ENCODE results near the gene PPP1R37. TPM values are rescaled to one million over a fixed set of nuclear protein-coding genes. Genes with fewer than 3 reads are reported as not detected.
A peak's percentile ranks its signal among the peaks of the same experiment; 100 is the strongest.

The PPP1R37 gene
- total RNA-seq, 1 experiment from 2014 or later, result 38.4 TPM

DNA sequence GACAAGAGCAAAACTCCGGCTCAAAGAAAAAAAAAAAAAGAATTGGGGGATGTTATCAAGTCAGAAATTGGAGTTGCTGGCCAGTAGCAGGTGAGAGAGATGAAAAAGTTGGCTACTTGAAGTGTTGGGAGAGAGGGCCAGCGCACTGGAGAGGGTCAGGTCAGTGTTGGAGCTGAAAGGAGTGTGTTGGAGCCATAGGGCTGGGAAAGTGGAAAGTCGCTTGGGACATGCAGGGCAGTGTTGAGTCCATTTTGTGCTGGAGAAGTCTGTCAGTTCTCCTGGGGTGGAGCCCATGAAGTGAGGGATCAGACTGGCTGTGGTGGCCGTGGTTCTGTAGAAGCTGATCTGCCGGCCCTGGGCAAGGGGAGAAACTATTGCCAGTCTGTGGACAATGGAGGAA lies 1.7 kb downstream of the PPP1R37 start:
- Histone ChIP-seq H3K4me3 (no peak overlapping the region), H3K27ac (no peak overlapping the region), H3K9me3 (replicated peaks) (no peaks in the 10 kb centered on the region), H3K4me1 (replicated peaks) (peaks cover 33% of the 10 kb centered on the region), H3K27me3 (replicated peaks) (no peaks in the 10 kb centered on the region), H3K36me3 (peaks cover 37% of the 10 kb centered on the region)
- DNase-seq (ENCODE audit: low read depth in 1 of 2, low spot score in 2 of 2), result no peak

DNA sequence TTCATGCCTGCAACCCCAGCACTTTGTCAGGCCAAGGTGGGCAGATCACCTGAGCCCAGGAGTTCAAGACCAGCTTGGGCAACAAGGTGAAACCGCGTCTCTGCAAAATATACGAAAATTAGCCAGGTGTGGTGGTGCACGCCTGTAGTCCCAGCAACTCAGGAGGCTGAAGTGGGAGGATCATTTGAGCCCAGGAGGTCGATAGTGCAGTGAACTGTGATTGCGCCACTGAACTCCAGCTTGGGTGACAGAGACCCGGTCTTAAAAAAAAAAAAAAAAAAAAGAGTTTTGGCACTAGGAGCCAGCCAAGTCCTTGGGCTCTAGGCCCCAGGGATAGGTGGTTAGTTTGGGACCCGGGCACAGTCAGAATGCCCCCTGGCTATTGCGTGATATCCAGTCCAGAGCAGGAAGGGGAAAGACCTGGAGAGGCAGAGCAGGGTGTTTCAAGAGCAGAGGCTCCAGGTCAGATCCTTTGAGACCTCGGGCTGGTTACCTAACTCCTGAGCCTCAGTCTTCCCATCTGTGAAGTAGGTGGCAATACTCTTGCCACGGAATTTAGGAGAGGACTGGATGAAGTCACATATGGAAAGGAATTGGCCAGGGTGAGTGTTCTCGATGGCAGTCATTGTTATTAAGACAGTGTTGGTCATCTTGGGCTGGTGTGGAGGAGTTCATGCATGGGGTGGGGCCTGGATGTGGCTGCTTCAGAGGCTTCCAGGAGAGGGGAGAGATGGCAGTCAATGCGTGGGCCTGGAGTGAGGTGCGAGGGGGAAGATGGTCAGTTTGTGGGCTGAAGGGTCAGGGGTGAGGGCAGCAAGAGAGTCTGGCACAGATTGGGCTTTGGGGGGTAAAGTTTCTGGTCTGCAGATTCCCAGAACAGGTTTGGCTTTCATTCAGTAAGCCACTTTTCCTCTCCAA lies 2.8 kb downstream of the PPP1R37 start:
- Histone ChIP-seq H3K9me3 (replicated peaks) (no peaks in the 10 kb centered on the region), H3K4me3 (no peak overlapping the region), H3K4me1 (replicated peaks) (peaks cover 33% of the 10 kb centered on the region), H3K27me3 (replicated peaks) (no peaks in the 10 kb centered on the region), H3K27ac (no peak overlapping the region), H3K36me3 (peaks cover 36% of the 10 kb centered on the region)
- no peak for DNase-seq (ENCODE audit: low read depth in 1 of 2, low spot score in 2 of 2)

DNA sequence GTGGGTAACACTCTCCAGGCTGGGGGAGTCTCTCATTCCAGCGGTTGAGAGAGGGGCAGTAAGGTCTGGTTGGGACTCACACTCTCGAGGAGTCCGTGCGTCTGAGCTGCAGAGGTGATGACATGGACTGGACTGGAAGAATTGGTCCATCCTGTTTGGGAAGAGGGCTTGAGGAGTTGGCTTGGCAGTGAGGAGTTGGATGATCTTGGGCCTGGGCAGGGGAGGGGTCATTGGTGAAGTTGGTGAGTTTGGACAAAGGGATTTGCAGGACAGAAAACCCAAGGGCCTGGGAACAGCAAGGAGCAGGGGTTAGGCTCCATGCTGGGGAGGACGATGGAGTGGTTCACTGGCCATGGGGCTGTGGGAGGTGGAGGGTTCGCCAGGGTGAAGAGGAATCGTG lies 3.7 kb downstream of the PPP1R37 start:
- Histone ChIP-seq H3K36me3 (peaks cover 31% of the 10 kb centered on the region), H3K27ac (no peak overlapping the region), H3K4me1 (replicated peaks) (peaks cover 27% of the 10 kb centered on the region), H3K4me3 (no peak overlapping the region), H3K9me3 (replicated peaks) (no peaks in the 10 kb centered on the region), H3K27me3 (replicated peaks) (no peaks in the 10 kb centered on the region)
- DNase-seq (ENCODE audit: low read depth in 1 of 2, low spot score in 2 of 2), result no peak

DNA sequence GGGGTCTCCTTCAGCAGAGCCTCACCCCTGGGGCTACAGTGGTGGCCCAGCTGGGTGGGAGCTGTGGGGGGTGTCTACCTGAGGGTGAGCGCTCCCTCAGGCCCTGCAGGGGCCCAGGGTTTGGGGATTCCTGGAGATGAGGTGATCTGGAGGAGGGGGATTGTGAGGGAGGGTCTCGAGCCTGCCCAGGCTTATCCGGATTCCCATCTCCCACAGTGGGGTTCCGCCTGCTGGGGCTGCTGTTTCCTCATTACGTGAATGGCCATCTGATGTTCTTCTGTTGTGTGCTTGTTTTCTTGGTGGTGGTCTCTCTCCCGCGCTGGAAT lies 4.4 kb downstream of the PPP1R37 start:
- peaks cover 27% of the 10 kb centered on the region for H3K4me1 ChIP-seq (replicated peaks)
- H3K4me3 ChIP-seq, result no peak overlapping the region
- H3K27me3 ChIP-seq (replicated peaks), result no peaks in the 10 kb centered on the region
- no peaks in the 10 kb centered on the region for H3K9me3 ChIP-seq (replicated peaks)
- no peak for DNase-seq (ENCODE audit: low read depth in 1 of 2, low spot score in 2 of 2)
- H3K36me3 ChIP-seq, result peaks cover 31% of the 10 kb centered on the region
- H3K27ac ChIP-seq, result no peak overlapping the region

DNA sequence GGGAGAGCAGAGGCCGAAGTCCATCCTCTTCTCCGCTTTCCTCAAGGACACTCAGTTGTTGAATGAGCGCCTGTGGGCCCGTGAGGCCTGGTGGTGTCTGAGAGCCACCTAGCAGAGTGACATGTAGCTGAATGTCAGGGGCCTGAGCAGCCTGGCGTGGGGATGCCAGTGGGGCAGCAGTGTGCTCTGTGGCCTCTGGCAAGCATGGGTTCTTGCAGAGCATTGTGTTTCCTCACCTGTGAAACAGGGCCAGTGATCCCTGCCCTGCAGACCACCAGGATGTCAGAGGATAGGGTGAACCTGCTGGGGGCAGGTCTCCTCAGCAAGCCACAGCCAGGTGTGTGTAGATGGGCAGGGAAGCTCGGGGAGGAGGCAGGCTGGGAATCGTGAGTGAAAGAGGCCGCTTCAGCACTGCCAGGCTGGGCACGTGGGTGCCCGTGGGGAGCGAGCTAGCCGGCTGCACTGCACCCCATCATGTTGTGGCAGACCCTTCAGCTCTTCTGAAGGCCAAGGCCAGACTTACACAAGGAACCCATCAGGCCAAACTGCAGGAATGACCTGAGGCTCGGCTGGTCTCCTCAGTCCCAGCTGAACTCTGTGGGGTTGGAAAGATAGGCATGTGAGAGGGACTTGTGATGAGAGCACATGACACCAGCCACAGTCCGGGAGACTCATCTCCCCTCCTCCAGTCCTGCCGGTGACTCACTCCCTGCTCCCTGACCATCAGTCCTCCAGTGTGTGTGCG lies 5.0 kb downstream of the PPP1R37 start:
- Histone ChIP-seq H3K4me3 (no peak overlapping the region), H3K36me3 (peaks cover 29% of the 10 kb centered on the region)
- DNase-seq (ENCODE audit: low read depth in 1 of 2, low spot score in 2 of 2), result peak; percentile 65 to 88

DNA sequence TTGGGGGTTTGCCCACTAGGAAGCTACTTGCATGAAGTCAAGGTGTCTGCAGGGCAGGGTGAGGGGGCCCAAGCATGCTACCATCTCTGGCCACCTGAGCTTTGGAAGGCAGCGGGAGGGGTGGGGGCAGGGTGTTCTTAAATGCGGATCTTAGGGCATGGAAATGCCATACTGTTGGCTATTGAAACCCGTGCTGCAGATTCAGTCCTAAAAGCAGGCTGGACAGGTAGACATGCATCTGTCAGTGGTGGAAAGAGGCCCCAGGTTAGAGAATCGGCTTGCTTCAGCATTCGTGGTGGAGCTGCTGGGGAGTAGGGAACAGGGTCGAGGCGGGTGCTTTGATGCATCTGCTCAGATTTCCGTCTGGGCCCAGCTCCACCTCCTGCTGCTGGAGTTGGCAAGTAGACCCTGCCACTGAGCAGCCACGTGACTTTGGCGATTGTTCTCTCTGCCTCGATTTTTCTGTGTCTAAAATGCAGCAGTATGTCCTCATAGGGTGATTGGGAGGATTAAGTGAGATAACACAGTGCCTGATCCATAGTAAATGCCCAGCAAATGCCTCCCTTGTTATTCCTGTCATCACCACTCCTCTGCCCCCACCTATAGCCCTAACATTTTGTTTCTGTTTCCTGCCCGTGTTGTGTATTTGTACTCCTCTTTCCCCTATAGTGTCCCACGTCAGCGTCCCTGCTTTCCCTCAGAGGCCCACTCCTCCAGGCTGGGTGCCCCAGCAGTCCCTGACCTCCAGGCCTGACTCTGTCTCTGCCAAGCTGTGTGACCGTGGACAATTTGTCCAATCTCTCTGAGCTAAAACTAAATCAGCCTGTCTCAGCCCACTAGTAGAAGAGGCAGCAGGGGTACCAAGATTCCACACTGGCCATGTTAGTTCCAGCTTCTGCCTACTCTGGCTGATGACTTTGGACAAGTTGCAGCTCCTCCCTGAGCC lies 5.8 kb downstream of the PPP1R37 start:
- no peak overlapping the region for H3K4me3 ChIP-seq
- no peaks in the 10 kb centered on the region for H3K27me3 ChIP-seq (replicated peaks)
- peaks cover 25% of the 10 kb centered on the region for H3K4me1 ChIP-seq (replicated peaks)
- DNase-seq (ENCODE audit: low read depth in 1 of 2, low spot score in 2 of 2), result no peak
- peaks cover 23% of the 10 kb centered on the region for H3K36me3 ChIP-seq
- no peaks in the 10 kb centered on the region for H3K9me3 ChIP-seq (replicated peaks)
- no peak overlapping the region for H3K27ac ChIP-seq

More for the DNA sequence above, 5.0 kb downstream of the PPP1R37 start:
- Histone ChIP-seq H3K4me1 (replicated peaks) (peaks cover 27% of the 10 kb centered on the region), H3K27me3 (replicated peaks) (no peaks in the 10 kb centered on the region), H3K27ac (no peak overlapping the region), H3K9me3 (replicated peaks) (no peaks in the 10 kb centered on the region)

DNA sequence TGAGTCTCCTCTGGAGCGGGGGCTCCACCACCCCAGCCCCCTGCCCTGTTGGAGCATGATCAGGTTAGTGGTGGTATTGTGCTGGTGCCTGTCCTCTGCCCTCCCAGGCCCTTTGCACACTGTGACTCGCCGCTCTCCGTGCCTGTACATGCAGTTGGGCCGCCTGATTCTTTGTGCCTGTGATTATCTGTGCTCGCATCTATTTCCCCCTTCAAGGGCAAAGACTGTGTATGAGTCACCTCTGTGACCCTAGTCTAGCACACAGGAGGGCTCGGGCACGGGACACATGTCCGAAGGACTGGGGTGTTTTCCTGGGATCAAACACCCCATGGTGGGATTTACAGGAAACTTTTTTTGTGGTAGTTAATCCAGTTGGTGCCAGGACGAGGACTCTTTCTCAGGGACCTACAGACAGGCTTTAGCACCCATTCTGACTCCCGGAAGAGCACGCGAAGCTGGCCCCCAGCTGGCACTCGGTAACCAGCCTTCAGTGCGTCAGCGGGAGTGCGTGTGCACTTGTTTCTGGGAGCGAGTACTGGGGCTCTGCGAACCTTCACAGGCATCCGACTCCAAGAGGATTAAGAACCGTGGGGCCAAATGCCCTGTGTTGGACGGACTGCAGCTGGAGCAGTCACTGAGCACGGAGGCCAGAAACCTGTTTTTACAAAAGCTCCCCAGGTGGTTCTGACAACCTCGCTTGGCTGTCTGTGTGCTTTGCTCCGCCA lies 6.7 kb downstream of the PPP1R37 start:
- DNase-seq (ENCODE audit: low read depth in 1 of 2, low spot score in 2 of 2), result no peak
- H3K9me3 ChIP-seq (replicated peaks), result no peaks in the 10 kb centered on the region

DNA sequence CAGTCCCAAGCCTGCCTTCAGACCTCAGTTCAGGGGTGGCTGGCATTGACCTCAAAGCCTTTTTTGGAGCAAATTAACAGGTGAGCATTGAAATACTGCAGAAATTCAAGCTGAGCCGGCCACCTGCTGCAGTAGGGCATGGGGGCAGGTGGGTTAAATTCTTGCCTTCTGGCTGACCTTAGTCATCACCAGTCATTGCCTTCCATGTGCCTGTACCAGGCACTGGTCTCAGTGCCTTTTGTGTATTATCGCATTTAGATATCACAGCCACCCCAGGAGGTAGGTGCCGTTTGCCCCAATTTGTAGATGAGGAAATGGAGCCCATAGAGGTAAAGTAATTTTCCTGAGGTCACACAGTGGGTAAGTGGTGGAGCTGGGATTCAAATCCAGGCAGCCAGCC lies 7.2 kb downstream of the PPP1R37 start:
- no peak overlapping the region for H3K27ac ChIP-seq
- H3K4me1 ChIP-seq (replicated peaks), result peaks cover 16% of the 10 kb centered on the region

More for the DNA sequence above, 6.7 kb downstream of the PPP1R37 start:
- Histone ChIP-seq H3K27ac (no peak overlapping the region), H3K4me3 (no peak overlapping the region), H3K27me3 (replicated peaks) (no peaks in the 10 kb centered on the region), H3K36me3 (peaks cover 23% of the 10 kb centered on the region), H3K4me1 (replicated peaks) (peaks cover 16% of the 10 kb centered on the region)

DNA sequence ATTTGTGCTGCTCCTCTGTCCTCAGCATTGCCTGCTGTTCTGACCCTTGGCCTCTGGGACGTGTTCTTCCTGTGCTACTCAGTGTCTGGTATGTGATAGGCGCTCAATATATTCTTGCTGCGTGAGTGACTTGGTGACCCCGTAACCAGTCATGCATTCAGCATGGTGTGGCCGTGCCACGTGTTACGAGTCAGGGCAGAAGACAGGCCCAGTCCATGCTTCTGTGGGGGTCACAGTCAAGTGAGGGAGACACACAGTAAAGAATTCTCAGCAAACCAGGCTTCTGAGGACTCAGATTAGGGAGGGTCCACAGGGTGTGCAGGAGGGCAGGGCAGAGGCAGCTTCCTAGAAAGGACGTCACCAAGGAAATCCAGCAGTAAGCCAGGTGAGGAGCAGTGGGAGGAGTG lies 7.9 kb downstream of the PPP1R37 start:
- H3K4me1 ChIP-seq (replicated peaks), result peaks cover 16% of the 10 kb centered on the region
- no peaks in the 10 kb centered on the region for H3K27me3 ChIP-seq (replicated peaks)
- H3K36me3 ChIP-seq, result peaks cover 17% of the 10 kb centered on the region
- H3K9me3 ChIP-seq (replicated peaks), result no peaks in the 10 kb centered on the region
- no peak for DNase-seq (ENCODE audit: low read depth in 1 of 2, low spot score in 2 of 2)
- H3K27ac ChIP-seq, result no peak overlapping the region
- H3K4me3 ChIP-seq, result no peak overlapping the region

More for the DNA sequence above, 7.2 kb downstream of the PPP1R37 start:
- Histone ChIP-seq H3K9me3 (replicated peaks) (no peaks in the 10 kb centered on the region), H3K27me3 (replicated peaks) (no peaks in the 10 kb centered on the region), H3K36me3 (peaks cover 18% of the 10 kb centered on the region), H3K4me3 (no peak overlapping the region)
- no peak for DNase-seq (ENCODE audit: low read depth in 1 of 2, low spot score in 2 of 2)

DNA sequence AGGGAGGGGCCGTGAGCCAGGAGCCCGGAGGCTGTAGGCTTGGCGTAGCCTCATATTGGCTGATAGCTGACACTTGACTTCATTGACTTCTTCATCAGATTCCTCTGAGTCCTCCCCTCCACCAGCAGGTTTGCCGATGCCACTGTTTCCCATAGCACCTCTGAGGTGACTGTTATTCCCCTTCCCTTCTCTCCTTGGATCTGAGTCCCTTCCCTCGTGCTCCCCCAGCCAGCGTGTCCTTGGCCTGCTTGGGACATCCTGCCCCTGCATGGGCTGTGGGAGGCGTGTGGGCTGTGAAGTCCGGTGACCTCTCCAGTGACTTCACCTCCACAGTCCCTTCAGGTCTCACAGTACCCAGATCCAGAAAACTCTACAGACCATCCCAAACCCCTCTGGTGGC lies 8.8 kb downstream of the PPP1R37 start:
- no peak for DNase-seq (ENCODE audit: low read depth in 1 of 2, low spot score in 2 of 2)
- H3K27ac ChIP-seq, result no peak overlapping the region
- H3K36me3 ChIP-seq, result peaks cover 17% of the 10 kb centered on the region
- H3K27me3 ChIP-seq (replicated peaks), result no peaks in the 10 kb centered on the region
- no peak overlapping the region for H3K4me3 ChIP-seq
- H3K9me3 ChIP-seq (replicated peaks), result no peaks in the 10 kb centered on the region
- peaks cover 16% of the 10 kb centered on the region for H3K4me1 ChIP-seq (replicated peaks)

DNA sequence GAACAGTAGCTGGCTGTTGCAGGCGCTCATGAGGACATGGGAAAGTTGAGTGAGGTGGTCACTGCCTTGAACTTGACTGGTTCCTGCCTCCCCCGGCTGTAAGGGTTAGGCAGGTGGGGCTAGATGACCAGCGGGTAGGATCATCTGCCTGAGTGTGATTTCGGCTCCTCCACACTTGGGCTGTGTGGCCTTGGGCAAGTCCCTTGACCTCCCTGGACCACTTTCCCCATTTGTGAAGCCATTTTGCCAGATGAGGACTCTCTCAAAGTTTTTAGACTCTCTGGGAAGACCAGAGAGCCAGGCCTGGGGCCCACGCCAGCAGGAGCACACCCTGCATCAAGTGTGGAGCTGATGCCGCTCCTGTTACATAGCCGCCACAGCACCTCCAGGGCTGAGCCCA lies 9.5 kb downstream of the PPP1R37 start:
- no peak overlapping the region for H3K4me3 ChIP-seq
- H3K9me3 ChIP-seq (replicated peaks), result no peaks in the 10 kb centered on the region
- H3K36me3 ChIP-seq, result peaks cover 17% of the 10 kb centered on the region
- no peak for DNase-seq (ENCODE audit: low read depth in 1 of 2, low spot score in 2 of 2)
- H3K27me3 ChIP-seq (replicated peaks), result no peaks in the 10 kb centered on the region
- H3K4me1 ChIP-seq (replicated peaks), result peaks cover 16% of the 10 kb centered on the region
- no peak overlapping the region for H3K27ac ChIP-seq

DNA sequence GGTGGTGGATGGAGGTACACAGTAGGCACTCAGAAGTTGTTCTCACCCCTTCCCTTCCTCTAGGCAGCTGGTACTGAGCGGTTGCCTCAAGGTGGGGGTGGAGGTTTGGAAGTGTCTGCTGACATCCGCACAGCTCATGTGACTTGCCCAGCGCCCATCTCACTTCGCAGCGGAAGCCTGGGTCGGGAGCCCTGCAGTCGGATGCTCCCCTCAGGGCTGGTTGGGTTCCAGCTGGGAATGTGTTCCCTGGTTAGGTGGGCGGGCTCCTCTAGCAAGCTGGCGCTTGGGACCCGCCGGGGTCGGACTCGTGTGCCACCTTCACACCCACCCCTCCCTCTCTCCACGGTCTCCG lies 10.2 kb downstream of the PPP1R37 start:
- Histone ChIP-seq H3K4me1 (replicated peaks) (peaks cover 10% of the 10 kb centered on the region), H3K36me3 (peaks cover 17% of the 10 kb centered on the region), H3K27me3 (replicated peaks) (no peaks in the 10 kb centered on the region), H3K4me3 (no peak overlapping the region), H3K9me3 (replicated peaks) (no peaks in the 10 kb centered on the region), H3K27ac (no peak overlapping the region)
- no peak for DNase-seq (ENCODE audit: low read depth in 1 of 2, low spot score in 2 of 2)

Data from SJSA1 (cell line).